Measurements from ENCODE around the gene ZNF536. TPM values are rescaled to one million over a fixed set of nuclear protein-coding genes. Genes with fewer than 3 reads are reported as not detected.

Gene ZNF536
- total RNA-seq, 1 experiment from 2014 or later = 0.35 TPM

DNA sequence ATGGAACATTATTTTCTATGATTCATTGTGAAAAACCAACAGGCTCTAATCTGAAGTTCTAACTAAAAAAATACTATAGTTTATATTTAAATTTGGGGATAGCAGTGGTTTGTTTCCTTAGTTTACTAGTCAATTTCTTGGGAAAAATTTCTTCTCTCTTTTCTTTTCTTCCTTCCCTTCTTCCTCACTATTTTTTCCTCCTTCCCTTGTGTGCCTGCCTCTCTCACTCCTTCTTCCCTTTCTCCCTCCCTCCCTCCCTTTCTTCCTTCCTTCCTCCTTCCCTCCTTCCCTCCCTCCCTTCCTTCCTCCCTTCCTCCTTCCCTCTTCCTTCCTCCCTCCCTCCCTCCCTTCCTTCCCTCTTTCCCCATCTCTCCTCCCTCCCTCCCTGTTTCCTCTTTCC is 226.5 kb downstream of the ZNF536 start (continued):
- peak; percentile 90; the same call in 1 of the 2 replicates for TF ChIP-seq ZNF512 (CRISPR knock-in tag; IDR thresholded peaks at IDR 0.05; ENCODE audit: borderline replicate concordance)

- H3K9me3 Mint-ChIP-seq = no peaks in the 10 kb centered on the region
- H3K4me1 Mint-ChIP-seq = peaks cover 13% of the 10 kb centered on the region
- DNase-seq (ENCODE audit: low spot score) (no peak), ATAC-seq (no peak)
- no peak overlapping the region for H3K27ac Mint-ChIP-seq
- TF ChIP-seq MYBL2 (CRISPR knock-in tag; IDR thresholded peaks at IDR 0.05) = no peak
- TF ChIP-seq, protein P1, sequence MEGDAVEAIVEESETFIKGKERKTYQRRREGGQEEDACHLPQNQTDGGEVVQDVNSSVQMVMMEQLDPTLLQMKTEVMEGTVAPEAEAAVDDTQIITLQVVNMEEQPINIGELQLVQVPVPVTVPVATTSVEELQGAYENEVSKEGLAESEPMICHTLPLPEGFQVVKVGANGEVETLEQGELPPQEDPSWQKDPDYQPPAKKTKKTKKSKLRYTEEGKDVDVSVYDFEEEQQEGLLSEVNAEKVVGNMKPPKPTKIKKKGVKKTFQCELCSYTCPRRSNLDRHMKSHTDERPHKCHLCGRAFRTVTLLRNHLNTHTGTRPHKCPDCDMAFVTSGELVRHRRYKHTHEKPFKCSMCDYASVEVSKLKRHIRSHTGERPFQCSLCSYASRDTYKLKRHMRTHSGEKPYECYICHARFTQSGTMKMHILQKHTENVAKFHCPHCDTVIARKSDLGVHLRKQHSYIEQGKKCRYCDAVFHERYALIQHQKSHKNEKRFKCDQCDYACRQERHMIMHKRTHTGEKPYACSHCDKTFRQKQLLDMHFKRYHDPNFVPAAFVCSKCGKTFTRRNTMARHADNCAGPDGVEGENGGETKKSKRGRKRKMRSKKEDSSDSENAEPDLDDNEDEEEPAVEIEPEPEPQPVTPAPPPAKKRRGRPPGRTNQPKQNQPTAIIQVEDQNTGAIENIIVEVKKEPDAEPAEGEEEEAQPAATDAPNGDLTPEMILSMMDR (IDR thresholded peaks at IDR 0.05) = no peak
- no peak for TF ChIP-seq MXD4 (CRISPR knock-in tag; IDR thresholded peaks at IDR 0.05; ENCODE audit: borderline replicate concordance)
- no peak for TF ChIP-seq NFE2L1 (CRISPR knock-in tag; IDR thresholded peaks at IDR 0.05)
- TF ChIP-seq NR3C1 (CRISPR knock-in tag; conservative IDR thresholded peaks at IDR 0.05; ENCODE audit: low read depth) = no peak
- no peak for TF ChIP-seq ETV6 (CRISPR knock-in tag; IDR thresholded peaks at IDR 0.05)
- no peak for TF ChIP-seq EMX1 (CRISPR knock-in tag; IDR thresholded peaks at IDR 0.05)
- TF ChIP-seq IRF2 (CRISPR knock-in tag; IDR thresholded peaks at IDR 0.05; ENCODE audit: borderline replicate concordance, low read depth) = no peak
- no peak for TF ChIP-seq ZNF671 (CRISPR knock-in tag; IDR thresholded peaks at IDR 0.05)
- no peak for TF ChIP-seq FOXP4 (CRISPR knock-in tag; IDR thresholded peaks at IDR 0.05)
- TF ChIP-seq, protein P2, sequence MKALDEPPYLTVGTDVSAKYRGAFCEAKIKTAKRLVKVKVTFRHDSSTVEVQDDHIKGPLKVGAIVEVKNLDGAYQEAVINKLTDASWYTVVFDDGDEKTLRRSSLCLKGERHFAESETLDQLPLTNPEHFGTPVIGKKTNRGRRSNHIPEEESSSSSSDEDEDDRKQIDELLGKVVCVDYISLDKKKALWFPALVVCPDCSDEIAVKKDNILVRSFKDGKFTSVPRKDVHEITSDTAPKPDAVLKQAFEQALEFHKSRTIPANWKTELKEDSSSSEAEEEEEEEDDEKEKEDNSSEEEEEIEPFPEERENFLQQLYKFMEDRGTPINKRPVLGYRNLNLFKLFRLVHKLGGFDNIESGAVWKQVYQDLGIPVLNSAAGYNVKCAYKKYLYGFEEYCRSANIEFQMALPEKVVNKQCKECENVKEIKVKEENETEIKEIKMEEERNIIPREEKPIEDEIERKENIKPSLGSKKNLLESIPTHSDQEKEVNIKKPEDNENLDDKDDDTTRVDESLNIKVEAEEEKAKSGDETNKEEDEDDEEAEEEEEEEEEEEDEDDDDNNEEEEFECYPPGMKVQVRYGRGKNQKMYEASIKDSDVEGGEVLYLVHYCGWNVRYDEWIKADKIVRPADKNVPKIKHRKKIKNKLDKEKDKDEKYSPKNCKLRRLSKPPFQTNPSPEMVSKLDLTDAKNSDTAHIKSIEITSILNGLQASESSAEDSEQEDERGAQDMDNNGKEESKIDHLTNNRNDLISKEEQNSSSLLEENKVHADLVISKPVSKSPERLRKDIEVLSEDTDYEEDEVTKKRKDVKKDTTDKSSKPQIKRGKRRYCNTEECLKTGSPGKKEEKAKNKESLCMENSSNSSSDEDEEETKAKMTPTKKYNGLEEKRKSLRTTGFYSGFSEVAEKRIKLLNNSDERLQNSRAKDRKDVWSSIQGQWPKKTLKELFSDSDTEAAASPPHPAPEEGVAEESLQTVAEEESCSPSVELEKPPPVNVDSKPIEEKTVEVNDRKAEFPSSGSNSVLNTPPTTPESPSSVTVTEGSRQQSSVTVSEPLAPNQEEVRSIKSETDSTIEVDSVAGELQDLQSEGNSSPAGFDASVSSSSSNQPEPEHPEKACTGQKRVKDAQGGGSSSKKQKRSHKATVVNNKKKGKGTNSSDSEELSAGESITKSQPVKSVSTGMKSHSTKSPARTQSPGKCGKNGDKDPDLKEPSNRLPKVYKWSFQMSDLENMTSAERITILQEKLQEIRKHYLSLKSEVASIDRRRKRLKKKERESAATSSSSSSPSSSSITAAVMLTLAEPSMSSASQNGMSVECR (CRISPR knock-in tag; IDR thresholded peaks at IDR 0.05; ENCODE audit: borderline replicate concordance) = no peak
- no peak for TF ChIP-seq KAT7 (CRISPR knock-in tag; IDR thresholded peaks at IDR 0.05; ENCODE audit: borderline replicate concordance)
- TF ChIP-seq GRHL2 (CRISPR knock-in tag; IDR thresholded peaks at IDR 0.05; ENCODE audit: insufficient replicate concordance, severe bottlenecking) = no peak
- no peak overlapping the region for H3K4me3 Mint-ChIP-seq
- POLR2A ChIA-PET = no interaction called here
- no peaks in the 10 kb centered on the region for H3K36me3 Mint-ChIP-seq
- H3K27me3 Mint-ChIP-seq (ENCODE audit: low read depth) = no peaks in the 10 kb centered on the region
- CTCF ChIA-PET = interaction anchor here (1.4 kb wide), 1 partner anchor 104 kb away, joined by 4 read pairs; no protein-coding TSS in a partner anchor
Observed at GRCh38 chr19:30602661-30603350, 230.6 kb downstream of the ZNF536 start.
